Gastroesophageal sphincter (tissue), 4 donors: Measurements from ENCODE around the gene TPM1. TPM values are rescaled to one million over a fixed set of nuclear protein-coding genes. Genes with fewer than 3 reads are reported as not detected.
A peak's percentile ranks its signal among the peaks of the same experiment; 100 is the strongest.

Experiments
- ATAC-seq: fragments of 150-250 bp; one replicate; pipeline ENCODE4 v1.9.1; 2016; ENCODE audit warnings: mild to moderate bottlenecking, moderate library complexity
- H3K27ac ChIP-seq, 4 donors: fragments of 200-600 bp; sonication (generic) in 3 of 4; 1 replicate in 3 of 4; 2 replicates in 1 of 4; pipeline ENCODE4 v1.5.1; 2016 to 2019
- H3K27me3 ChIP-seq: fragments of 200-600 bp; sonication (generic); one replicate; pipeline ENCODE4 v1.5.1; 2019
- H3K36me3 ChIP-seq, 2 donors: fragments of 200-600 bp; sonication (generic); one replicate each; pipeline ENCODE4 v1.5.1; 2019; ENCODE audit warnings: control low read depth in 1 of 2
- H3K4me1 ChIP-seq, 3 donors: fragments of 200-600 bp; sonication (generic); 1 replicate in 2 of 3; 2 replicates in 1 of 3; pipeline ENCODE4 v1.5.1; 2016 to 2019; ENCODE audit warnings: control low read depth in 2 of 3
- H3K4me3 ChIP-seq, 2 donors: fragments of 200-600 bp; sonication (generic); one replicate each; pipeline ENCODE4 v1.5.1; 2019; ENCODE audit warnings: mild to moderate bottlenecking in 1 of 2, moderate library complexity in 1 of 2
- H3K9me3 ChIP-seq, 3 donors: fragments of 200-600 bp; sonication (generic); one replicate each; pipeline ENCODE4 v1.5.1; 2017 to 2019; ENCODE audit warnings: control low read depth in 2 of 3
- EP300 ChIP-seq: sonication (generic); formaldehyde crosslinking; IDR thresholded peaks from one replicate; pipeline ENCODE4 v1.6.1; 2017; ENCODE audit warnings: antibody characterized with exemption, mild to moderate bottlenecking
- POLR2A ChIP-seq, 2 donors: fragments of 450-650 bp; IDR thresholded peaks; one replicate each; pipeline ENCODE4 v1.6.1; 2017; ENCODE audit warnings: antibody characterized with exemption in 2 of 2, mild to moderate bottlenecking in 2 of 2, moderate library complexity in 1 of 2
- POLR2AphosphoS5 ChIP-seq: sonication (generic); formaldehyde crosslinking; IDR thresholded peaks from one replicate; pipeline ENCODE4 v1.6.1; 2017; ENCODE audit warnings: antibody characterized with exemption
- whole genome bisulfite sequencing, 2 donors: methylation state at CpG; one replicate each; pipeline ENCODE4 v1.1.5; 2018; ENCODE audit warnings: low coverage in 1 of 2; 5-methylcytosine and 5-hydroxymethylcytosine counted together
- total RNA-seq, 4 donors: library from RNA; depleted of rRNA; stranded (reverse); fragments of >200 nt; gene quantifications; one replicate each; pipeline ENCODE4 v1.1.0, GENCODE V29; 2016
- TF ChIP-seq, protein P1 (sequence below), 4 experiments: fragments of 200-600 bp in 2 of 4; fragments of 450-650 bp in 2 of 4; sonication (generic) in 1 of 4; IDR thresholded peaks; one replicate each; pipeline ENCODE4 v1.5.1; 2017 to 2019; ENCODE audit warnings: antibody characterized with exemption in 4 of 4, mild to moderate bottlenecking in 2 of 4, moderate library complexity in 2 of 4

TPM1 gene
- total RNA-seq, 4 donors from 2014 or later = 3,599 to 7,152 (median 6,397) TPM

DNA sequence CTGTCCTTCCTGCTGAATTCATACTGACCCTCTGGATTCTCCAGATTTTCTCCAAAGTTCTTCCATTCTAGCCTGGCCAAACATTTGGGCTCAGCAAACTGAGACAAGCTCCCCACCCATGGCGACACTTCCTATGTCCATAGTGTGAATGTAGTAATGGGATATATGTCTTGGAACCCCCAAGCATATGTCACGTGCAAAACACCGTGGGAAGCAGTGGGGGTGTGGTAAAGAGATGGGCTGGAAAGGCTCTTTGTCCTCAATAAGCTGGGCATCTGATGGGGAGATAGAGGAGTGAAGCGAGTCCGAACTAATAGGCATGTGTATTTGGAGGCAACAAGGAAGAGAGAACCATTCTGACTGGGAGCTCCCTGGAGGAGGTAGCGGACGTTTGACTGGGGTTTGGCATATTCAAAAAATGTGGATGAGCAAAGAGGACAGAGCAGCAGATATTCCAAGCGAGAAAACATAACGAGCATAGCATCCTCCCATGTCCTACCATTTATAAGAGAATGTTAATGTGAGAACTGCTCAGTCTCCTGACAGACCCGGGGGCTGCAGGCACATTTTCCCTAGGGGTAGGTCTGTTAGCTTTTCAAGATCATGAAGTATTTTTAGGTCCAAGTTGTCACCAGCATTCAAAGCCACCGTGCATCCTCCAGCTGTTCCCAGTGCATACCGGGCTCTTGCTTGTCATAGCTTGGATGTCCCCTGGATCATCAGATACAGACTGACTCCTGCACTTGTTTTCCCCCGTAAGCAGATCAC lies 25.6 kb downstream of the TPM1 start:
- peak overlapping the region; percentile 68 to 98 (median 88) for H3K27ac ChIP-seq
- no peak for ATAC-seq
- H3K4me3 ChIP-seq = no peak overlapping the region
- H3K36me3 ChIP-seq = peaks cover 27 to 82% of the 10 kb centered on the region in 2 donors
- peaks cover 14 to 99% (median 26%) of the 10 kb centered on the region in 3 donors for H3K4me1 ChIP-seq
- 59 to 67% methylated on average over 7 to 12 of the region's 13 CpGs for WGBS, 2 donors
- no peak for TF ChIP-seq EP300
- TF ChIP-seq POLR2A (IDR thresholded peaks at IDR 0.05) = no peak
- no peak for TF ChIP-seq POLR2AphosphoS5
- TF ChIP-seq, protein P1, sequence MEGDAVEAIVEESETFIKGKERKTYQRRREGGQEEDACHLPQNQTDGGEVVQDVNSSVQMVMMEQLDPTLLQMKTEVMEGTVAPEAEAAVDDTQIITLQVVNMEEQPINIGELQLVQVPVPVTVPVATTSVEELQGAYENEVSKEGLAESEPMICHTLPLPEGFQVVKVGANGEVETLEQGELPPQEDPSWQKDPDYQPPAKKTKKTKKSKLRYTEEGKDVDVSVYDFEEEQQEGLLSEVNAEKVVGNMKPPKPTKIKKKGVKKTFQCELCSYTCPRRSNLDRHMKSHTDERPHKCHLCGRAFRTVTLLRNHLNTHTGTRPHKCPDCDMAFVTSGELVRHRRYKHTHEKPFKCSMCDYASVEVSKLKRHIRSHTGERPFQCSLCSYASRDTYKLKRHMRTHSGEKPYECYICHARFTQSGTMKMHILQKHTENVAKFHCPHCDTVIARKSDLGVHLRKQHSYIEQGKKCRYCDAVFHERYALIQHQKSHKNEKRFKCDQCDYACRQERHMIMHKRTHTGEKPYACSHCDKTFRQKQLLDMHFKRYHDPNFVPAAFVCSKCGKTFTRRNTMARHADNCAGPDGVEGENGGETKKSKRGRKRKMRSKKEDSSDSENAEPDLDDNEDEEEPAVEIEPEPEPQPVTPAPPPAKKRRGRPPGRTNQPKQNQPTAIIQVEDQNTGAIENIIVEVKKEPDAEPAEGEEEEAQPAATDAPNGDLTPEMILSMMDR (IDR thresholded peaks at IDR 0.05) = no peak
- no peaks in the 10 kb centered on the region for H3K9me3 ChIP-seq
- H3K27me3 ChIP-seq = no peaks in the 10 kb centered on the region

DNA sequence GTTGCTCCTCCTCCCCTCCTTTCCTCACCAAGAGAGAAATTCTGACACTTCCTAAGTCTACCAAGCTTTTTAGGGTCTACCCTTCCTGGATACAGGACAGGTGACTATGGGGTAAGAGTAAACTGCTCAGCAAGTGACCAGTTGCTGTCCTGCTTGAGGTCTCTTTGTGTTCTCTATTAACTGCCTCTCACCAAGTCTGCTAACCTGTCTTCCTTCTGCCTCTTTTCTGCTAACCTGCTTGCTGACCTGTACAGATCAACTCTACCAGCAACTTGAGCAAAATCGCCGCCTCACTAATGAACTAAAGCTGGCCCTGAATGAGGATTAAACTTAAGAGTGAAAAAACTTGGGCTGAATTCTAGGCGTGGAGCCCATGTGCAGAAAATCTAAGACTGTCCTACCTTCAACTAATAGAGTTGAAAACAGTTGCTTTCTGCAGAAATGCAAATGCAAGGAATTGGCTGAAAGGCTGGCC lies 27.1 kb downstream of the TPM1 start:
- peaks cover 17 to 67% of the 10 kb centered on the region in 2 donors for H3K36me3 ChIP-seq
- 51 to 80% methylated on average over 1 to 3 of the region's 3 CpGs for WGBS, 2 donors
- H3K4me1 ChIP-seq = peaks cover 14 to 99% (median 26%) of the 10 kb centered on the region in 3 donors

DNA sequence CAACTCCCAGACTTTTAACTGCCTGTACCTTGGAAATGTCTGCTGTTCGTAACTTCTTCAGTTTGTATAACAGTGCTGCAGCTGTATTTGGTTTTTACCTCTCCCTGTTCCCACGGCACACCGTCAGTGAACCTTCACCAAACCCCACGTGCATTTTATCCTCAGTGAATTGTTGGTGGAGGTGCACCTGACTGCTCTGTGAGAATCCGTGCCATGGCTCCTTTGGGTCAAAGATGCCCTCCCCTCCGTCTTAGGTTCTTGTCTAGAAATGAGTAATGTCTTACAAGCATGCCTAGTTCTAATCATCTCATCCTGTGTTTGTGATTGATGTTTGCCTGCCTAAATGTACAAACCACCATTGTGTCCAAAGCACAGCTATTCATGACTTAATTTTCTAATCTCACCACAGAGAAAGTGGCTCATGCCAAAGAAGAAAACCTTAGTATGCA lies 28.2 kb downstream of the TPM1 start:
- 6 to 55% methylated on average over 5 to 6 of the region's 6 CpGs for WGBS, 2 donors
- Histone ChIP-seq H3K9me3 (no peaks in the 10 kb centered on the region), H3K27me3 (no peaks in the 10 kb centered on the region), H3K4me1 (peaks cover 14 to 99% (median 26%) of the 10 kb centered on the region in 3 donors), H3K27ac (peak overlapping the region in 3 of 4 donors; percentile 83 to 98 (median 97)), H3K36me3 (peaks cover 9 to 57% of the 10 kb centered on the region in 2 donors), H3K4me3 (no peak overlapping the region)
- TF ChIP-seq, protein P1 (IDR thresholded peaks at IDR 0.05) = no peak
- TF ChIP-seq POLR2A (IDR thresholded peaks at IDR 0.05) = no peak
- no peak for TF ChIP-seq POLR2AphosphoS5
- no peak for ATAC-seq

More for the DNA sequence above, 27.1 kb downstream of the TPM1 start:
- peak overlapping the region; percentile 68 to 98 (median 88) for H3K27ac ChIP-seq
- H3K27me3 ChIP-seq = no peaks in the 10 kb centered on the region
- peak; percentile 12 for TF ChIP-seq POLR2AphosphoS5
- no peak for TF ChIP-seq POLR2A (IDR thresholded peaks at IDR 0.05)
- no peaks in the 10 kb centered on the region for H3K9me3 ChIP-seq
- no peak for ATAC-seq
- H3K4me3 ChIP-seq = no peak overlapping the region

DNA sequence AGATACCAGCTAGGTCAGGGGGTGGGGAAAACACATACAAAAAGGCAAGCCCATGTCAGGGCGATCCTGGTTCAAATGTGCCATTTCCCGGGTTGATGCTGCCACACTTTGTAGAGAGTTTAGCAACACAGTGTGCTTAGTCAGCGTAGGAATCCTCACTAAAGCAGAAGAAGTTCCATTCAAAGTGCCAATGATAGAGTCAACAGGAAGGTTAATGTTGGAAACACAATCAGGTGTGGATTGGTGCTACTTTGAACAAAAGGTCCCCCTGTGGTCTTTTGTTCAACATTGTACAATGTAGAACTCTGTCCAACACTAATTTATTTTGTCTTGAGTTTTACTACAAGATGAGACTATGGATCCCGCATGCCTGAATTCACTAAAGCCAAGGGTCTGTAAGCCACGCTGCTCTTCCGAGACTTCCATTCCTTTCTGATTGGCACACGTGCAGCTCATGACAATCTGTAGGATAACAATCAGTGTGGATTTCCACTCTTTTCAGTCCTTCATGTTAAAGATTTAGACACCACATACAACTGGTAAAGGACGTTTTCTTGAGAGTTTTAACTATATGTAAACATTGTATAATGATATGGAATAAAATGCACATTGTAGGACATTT lies 28.9 kb downstream of the TPM1 start:
- H3K9me3 ChIP-seq = no peaks in the 10 kb centered on the region
- H3K36me3 ChIP-seq = peaks cover 4 to 50% of the 10 kb centered on the region in 2 donors
- WGBS, 2 donors = 37 to 52% methylated on average over 6 to 8 of the region's 8 CpGs
- no peaks in the 10 kb centered on the region for H3K27me3 ChIP-seq
- ATAC-seq = no peak
- H3K4me1 ChIP-seq = peaks cover 17 to 99% (median 29%) of the 10 kb centered on the region in 3 donors
- TF ChIP-seq, protein P1 (IDR thresholded peaks at IDR 0.05) = no peak
- TF ChIP-seq EP300 (no peak), POLR2A (IDR thresholded peaks at IDR 0.05) (no peak), POLR2AphosphoS5 (no peak)
- peak overlapping the region; percentile 83 to 98 (median 94) for H3K27ac ChIP-seq
- H3K4me3 ChIP-seq = no peak overlapping the region

DNA sequence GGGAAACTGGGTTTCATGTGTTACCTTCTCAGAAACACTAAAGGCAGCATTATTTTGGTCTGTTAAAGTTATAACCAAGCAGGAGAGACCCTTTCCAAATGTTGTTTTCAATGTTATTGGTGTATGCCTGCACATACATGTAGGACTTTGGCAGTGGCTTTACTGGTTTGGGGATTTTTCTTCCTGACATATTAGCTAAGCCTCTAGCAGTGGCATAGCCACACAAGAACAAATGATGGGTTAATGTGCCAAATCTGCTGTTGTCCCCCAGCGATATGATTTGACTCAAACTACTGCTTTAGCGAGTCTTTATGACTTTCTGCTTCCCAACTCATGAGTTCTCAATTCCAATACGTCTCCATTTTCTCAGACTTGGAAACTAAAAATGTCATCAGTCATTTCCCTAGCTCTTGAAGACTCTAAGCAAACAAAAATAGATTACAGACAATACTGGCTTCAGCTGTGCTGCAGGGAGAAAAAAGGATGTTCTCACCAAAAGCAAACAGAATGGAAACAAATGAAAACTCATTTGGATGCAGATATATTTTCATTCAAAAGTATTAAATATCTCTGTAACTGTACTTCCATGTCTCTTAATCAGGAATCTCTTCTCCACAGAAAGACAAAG lies 29.6 kb downstream of the TPM1 start:
- Histone ChIP-seq H3K4me3 (no peak overlapping the region), H3K36me3 (peaks cover 4 to 44% of the 10 kb centered on the region in 2 donors), H3K27ac (peak overlapping the region; percentile 83 to 98 (median 94)), H3K4me1 (peaks cover 23 to 99% (median 33%) of the 10 kb centered on the region in 3 donors), H3K9me3 (no peaks in the 10 kb centered on the region), H3K27me3 (no peaks in the 10 kb centered on the region)
- TF ChIP-seq, protein P1 (IDR thresholded peaks at IDR 0.05) = no peak
- TF ChIP-seq EP300 (no peak), POLR2A (IDR thresholded peaks at IDR 0.05) (no peak), POLR2AphosphoS5 (peak; percentile 3)
- ATAC-seq = no peak
- 12 to 15% methylated on average over 3 of the region's 3 CpGs for WGBS, 2 donors
